Choroid plexus epithelial cell (primary cell): Measurements from ENCODE around the gene FBXW11.

Experiments used
- DNase-seq: peaks from one replicate; pipeline ENCODE4 v3.0.0-alpha.2; 2010; ENCODE audit warnings: low read depth
- H3K4me3 ChIP-seq: 2 replicates; pipeline ENCODE4 v1.5.1; 2011; ENCODE audit warnings: low read depth, mild to moderate bottlenecking, control low read depth, low read length, moderate library complexity
- TF ChIP-seq, protein P1 (sequence below): conservative IDR thresholded peaks from 2 replicates; pipeline ENCODE4 v1.5.1; 2011; ENCODE audit warnings: low read depth, mild to moderate bottlenecking, control low read depth, inconsistent platforms, low read length, moderate library complexity

FBXW11 gene

DNA sequence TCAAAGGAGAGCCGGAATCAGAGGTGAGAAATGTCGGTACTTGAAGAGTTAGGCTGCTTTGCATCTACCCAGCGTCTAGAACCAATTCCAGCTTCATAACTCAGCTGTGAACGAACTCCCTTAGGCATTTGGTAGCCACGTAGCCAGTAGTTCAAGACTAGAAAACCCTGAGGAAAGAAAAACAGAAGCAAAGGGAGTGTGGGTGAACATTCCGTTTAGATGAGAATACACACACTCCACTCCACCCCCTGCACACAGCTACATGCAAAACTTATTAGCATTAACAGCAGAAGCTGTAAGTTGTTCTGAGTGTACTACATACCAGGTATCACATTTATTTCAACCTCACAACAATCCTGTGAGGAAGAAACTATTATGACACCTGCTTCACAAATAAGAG lies 142.5 kb downstream of the FBXW11 start:
- H3K4me3 ChIP-seq, result no peak overlapping the region
- TF ChIP-seq, protein P1, sequence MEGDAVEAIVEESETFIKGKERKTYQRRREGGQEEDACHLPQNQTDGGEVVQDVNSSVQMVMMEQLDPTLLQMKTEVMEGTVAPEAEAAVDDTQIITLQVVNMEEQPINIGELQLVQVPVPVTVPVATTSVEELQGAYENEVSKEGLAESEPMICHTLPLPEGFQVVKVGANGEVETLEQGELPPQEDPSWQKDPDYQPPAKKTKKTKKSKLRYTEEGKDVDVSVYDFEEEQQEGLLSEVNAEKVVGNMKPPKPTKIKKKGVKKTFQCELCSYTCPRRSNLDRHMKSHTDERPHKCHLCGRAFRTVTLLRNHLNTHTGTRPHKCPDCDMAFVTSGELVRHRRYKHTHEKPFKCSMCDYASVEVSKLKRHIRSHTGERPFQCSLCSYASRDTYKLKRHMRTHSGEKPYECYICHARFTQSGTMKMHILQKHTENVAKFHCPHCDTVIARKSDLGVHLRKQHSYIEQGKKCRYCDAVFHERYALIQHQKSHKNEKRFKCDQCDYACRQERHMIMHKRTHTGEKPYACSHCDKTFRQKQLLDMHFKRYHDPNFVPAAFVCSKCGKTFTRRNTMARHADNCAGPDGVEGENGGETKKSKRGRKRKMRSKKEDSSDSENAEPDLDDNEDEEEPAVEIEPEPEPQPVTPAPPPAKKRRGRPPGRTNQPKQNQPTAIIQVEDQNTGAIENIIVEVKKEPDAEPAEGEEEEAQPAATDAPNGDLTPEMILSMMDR, result no peak

DNA sequence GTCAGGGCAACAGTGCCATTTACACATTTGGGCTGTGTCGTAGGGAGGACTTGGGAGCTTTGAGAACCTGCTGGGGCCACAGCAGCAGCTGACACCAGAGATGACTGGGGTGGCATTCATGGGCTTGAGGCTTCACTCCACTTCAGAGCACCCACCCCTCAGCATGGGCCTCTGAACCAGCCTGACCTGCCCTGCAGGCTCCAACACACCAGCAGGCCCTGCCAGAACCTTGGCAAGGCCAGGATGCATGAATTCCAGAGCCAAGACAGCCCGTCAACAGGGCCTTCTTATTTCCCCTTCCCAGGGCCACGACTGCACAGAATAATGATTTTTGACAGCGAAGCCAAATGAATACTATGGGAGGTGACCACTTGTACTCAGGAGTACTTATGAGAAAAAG lies 143.8 kb downstream of the FBXW11 start:
- H3K4me3 ChIP-seq, result no peak overlapping the region
- DNase-seq, result no peak
- TF ChIP-seq, protein P1, result no peak

More for the DNA sequence above, 142.5 kb downstream of the FBXW11 start:
- peak; percentile 93 for DNase-seq

DNA sequence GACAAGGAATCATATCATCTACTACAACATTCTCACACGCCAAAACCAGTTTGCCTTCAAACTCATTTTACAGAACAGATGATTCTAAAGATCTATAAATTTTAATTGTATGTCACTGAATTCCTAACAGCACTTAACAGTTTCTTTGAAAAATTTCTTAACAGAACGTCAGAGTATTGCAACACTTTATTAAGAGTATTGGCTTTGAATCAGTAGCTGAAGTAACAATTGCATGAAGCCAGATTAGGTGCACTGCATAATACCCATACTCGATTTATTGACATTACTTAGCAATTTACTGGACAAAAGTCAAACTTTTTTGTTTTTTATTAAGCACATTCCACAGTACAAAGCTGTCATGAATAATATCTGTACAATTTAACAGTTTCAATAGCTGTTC lies 145.1 kb downstream of the FBXW11 start:
- no peak for DNase-seq
- TF ChIP-seq, protein P1, result no peak
- no peak overlapping the region for H3K4me3 ChIP-seq

DNA sequence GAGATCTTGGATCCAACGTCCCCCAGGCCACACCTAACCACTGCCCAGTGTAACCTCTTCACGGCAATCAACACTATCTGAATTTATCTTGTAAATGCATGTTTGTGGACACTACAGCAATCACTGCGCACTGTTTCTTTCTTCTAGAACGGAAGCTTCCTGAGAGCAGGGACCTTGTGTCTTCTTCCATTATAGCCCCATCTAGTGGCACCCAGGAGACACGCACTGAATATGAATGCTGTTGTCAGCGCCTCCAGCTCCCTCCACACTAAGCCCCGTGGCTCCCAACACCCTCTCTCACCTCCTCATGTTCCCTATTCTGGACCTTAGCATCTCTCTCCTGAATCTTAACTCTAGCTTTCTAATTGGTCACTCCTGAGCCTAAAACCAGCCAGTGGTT lies 148.1 kb downstream of the FBXW11 start:
- H3K4me3 ChIP-seq, result no peak overlapping the region
- DNase-seq, result no peak
- TF ChIP-seq, protein P1, result peak; percentile 59

DNA sequence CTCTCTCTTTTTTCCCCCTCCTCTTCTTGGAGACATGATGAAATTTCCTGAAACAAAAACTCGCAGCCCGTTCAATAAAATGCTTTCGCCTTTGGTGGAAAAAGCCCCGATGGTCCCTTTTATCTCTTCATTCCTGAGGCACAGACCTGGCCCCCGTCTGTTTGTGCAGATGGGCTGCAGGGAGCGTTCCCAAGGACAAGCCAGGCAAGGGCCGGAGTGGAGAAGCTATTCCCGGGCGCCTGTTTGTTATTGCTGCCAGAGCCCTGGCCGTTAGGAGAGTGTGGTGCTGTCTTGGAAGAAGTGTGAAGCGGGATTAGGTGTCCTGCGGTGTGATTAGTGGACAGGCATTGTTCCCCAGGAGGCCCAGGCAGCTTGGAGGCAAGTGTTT lies 149.0 kb downstream of the FBXW11 start:
- DNase-seq, result no peak
- no peak overlapping the region for H3K4me3 ChIP-seq
- TF ChIP-seq, protein P1, result no peak

DNA sequence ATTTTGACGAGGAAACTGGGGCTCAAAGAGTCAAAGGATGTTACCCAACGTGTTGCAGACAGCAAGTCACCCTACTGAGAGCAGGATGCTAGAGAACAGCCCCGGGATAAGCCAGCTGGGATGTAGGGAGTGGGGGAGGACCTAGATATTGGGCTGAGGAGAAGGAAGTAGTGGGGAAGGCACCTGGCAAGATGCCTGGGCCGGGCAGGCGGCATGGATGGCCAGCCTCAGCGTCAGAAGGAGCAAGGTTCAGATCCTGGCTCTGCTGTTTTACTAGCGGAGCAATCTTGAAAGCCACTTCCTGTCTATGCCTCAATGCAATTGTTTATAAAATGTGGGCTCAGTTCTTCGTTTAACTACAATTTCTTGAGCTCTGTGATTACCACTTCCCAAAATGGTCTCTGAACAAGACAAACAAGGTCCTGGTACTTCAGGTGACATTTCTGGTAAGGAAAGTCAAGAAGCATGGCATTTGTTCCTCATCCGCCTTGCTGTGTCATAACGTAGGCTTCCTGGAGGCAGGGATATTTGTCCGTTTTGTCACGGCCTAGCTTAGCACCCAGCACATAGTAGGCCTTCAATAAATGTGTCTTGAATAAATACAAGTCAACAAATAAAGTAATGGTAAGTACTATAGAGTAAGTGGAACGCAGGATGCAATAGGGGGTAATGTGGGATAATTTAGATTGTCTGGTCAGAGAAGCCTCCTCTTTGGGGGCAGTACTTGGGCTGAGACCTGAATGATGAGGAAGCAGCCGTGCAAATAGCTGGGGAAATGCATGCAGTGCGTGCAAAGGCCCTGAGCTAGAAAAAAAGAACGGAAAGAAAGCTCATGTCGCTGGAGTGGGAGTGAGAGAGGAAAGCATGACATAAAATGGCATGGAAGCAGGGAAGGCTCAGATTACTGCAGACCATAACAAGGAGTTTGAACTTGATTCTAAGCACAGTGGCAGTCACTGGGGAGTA lies 150.4 kb downstream of the FBXW11 start:
- TF ChIP-seq, protein P1, result no peak
- H3K4me3 ChIP-seq, result no peak overlapping the region
- no peak for DNase-seq

DNA sequence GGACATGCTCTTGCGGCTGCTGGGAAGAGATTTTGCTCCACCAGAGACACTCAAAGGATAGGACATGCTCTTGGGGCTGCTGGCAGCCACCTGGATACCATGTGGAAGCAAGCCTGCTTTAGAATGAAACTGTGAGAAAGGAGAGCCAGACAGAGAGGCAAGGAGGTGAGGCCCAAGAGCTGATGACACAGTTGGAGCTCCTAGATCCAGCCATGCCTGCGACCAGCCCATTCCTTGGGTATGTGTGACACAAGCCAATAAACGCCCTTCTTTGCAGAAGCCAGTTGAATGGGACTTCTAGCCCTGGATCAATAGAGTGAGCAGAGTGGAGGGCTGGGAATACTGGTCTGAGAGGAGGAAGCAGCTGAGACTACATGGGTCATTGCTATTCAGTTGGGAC lies 151.2 kb downstream of the FBXW11 start:
- no peak for DNase-seq

More for the DNA sequence above, 151.2 kb downstream of the FBXW11 start:
- TF ChIP-seq, protein P1, result no peak
- H3K4me3 ChIP-seq, result no peak overlapping the region
